Activated CD8-positive, alpha-beta memory T cell treated with anti-CD3 and anti-CD28 coated beads for 48 hours (primary cell): Measurements from ENCODE around the gene FAAP100.
"Not testable (repeated sequence)": the region's sequence is repeated elsewhere in the genome, so short reads cannot be mapped to it uniquely, and the experiment has no call there.

Experiments
- DNase-seq, 3 experiments: peaks; one replicate each; pipeline ENCODE4 v3.0.0-alpha.2; 2020; ENCODE audit warnings: low read depth in 2 of 3, low spot score in 2 of 3

FAAP100 gene

DNA sequence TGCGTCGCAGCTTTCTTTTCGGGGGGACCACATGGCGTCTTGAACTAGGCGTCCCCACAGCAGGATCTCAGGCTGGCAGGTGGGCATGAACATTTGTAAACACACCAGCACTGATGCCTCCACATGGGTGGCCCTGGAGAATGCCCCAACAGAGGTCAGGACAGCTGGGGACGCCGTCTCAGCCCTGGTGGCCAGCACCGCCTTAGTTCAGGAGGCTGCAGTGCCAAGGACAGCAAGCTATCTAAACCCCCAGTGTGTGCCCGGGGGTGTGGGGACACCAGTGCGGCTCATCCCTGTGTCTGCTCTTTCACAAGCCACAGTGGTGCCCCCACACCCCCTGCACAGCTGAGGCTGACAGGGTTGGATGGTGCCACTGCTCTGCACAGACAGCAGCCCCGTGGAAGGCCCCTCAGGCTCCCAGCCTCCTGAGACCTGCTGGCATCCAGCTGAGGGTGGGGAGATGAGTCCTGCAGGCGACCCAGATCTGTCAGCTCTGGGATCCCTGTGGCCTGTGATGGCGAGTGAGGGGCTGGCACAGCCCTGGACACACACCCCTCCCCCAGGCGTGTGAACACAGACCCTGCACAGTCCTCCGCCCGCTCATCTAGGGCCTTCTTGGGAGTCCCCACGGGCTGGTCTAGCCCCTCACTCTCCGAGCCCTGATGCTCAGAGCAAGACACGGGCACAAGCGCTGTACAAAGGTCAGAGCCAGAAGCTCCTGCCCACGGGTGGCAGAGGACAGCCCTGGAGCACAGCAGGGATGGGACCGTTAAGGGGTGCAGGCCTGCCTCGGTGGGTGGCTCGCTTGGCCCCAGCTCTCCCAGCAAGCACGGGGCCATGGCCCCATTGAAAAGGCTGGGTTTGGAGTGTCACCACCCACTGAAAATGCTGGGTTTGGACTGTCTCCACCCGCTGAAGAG lies 13.2 kb downstream of the FAAP100 start:
- DNase-seq = no peak

- DNase-seq = no peak
Observed at GRCh38 chr17:81537856-81538555, 14.1 kb downstream of the FAAP100 start.

DNA sequence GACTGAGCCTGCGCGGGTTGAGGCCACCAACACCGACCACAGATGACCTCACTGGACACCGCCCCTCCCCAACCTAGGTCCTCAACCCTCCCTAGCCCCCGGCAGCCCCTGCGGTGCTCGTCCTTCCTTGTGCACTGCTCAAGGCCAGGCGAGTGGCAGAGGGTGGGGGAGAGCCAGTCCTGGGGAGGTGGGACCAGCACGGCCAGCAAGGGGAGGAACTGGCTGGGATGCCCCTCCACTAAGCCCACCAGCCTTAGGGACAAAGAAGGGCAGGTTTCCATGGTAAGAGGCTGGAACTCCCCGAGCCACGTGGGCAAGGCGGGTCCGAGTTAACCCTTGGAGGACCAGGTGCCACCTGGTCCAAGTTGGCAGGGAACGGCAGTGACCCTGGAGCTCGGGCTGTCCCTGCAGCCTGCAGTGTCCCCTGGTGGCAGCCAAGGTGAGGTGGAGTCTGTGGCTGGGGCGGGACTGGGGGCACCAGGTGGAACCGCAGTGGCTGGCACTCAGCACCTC lies 14.8 kb downstream of the FAAP100 start:
- no peak for DNase-seq

GRCh38 chr17:81536299-81537290 lies 15.6 kb downstream of the FAAP100 start:
- no peak for DNase-seq

GRCh38 chr17:81535480-81536298 lies 16.5 kb downstream of the FAAP100 start:
- DNase-seq = no peak

- no peak for DNase-seq
Observed at GRCh38 chr17:81535007-81535328, 17.2 kb downstream of the FAAP100 start.

GRCh38 chr17:81534157-81535006 lies 17.8 kb downstream of the FAAP100 start:
- DNase-seq = no peak

- DNase-seq = no peak
Observed at GRCh38 chr17:81533339-81534141, 18.6 kb downstream of the FAAP100 start.

DNA sequence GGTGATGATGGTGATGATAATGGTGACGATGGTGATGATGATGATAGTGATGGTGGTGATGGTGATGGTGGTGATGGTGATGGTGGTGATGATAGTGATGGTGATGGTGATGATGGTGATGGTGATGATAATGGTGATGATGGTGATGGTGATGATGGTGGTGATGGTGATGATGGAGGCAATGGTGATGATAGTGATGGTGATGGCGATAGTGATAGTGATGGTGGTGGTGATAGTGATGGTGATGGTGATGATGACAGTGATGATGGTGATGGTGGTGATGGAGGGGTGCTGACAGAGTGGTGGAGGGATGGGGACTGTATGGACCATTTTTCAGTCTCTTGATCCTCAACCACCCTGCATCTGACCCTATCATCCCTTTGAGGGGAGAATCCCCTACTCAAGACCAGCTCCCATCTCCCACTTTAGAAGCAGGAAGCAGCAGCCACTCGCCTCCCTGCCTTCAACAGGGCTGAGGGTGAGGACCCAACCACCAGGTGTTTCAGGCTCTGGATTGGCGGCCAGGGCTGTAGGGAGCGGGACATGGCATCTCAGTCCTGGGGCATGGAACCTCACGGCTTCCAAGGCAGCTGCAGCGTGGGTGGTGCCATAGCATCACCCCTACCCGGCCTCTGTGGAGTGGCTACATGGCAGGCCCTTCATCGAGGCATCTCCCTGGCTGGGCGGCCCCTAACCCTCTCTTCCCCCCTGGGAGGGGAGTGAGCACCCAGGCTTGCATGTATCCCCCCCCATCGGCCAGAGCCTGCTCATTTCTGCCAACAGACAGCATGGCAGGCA lies 19.5 kb downstream of the FAAP100 start:
- no peak for DNase-seq

- DNase-seq = not testable (repeated sequence)
Observed at GRCh38 chr17:81531998-81532404, 20.2 kb downstream of the FAAP100 start.

- not testable (repeated sequence) for DNase-seq
Observed at GRCh38 chr17:81531013-81531412, 21.1 kb downstream of the FAAP100 start.

- DNase-seq = no peak
Observed at GRCh38 chr17:81529437-81529803, 22.7 kb downstream of the FAAP100 start.

- DNase-seq = no peak
Observed at GRCh38 chr17:81528651-81529436, 23.3 kb downstream of the FAAP100 start.

DNA sequence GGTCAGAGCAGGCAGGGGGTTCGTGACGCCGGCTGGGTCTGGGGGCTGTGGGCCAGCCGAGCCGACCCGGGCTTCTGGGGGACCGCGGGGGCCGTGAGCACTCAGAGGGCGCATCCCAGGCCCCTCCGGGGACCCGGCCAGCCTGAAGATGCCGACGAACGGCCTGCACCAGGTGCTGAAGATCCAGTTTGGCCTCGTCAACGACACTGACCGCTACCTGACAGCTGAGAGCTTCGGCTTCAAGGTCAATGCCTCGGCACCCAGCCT lies 23.8 kb downstream of the FAAP100 start:
- DNase-seq = no peak

GRCh38 chr17:81527591-81528383 lies 24.4 kb downstream of the FAAP100 start, which contains the start of gene FSCN2:
Gene FSCN2, plus strand, starts transcription at chr17:81528377. Its CDS starts 155 bp downstream, at chr17:81528532.
- no peak for DNase-seq
